Mesenchymal stem cell (in vitro differentiated cells and primary cell): Measurements from ENCODE around the gene GRIN2C.
A peak's percentile ranks its signal among the peaks of the same experiment; 100 is the strongest.

ENCODE experiments used
- DNase-seq: peaks from one replicate; pipeline ENCODE4 v3.0.0-alpha.2; 2013
- H2AFZ ChIP-seq: one replicate; pipeline ENCODE4 v1.6.1; 2013; ENCODE audit warnings: low read depth, mild to moderate bottlenecking, control low read depth, inconsistent platforms, low read length, moderate library complexity
- H2AK5ac ChIP-seq: 2 replicates; pipeline ENCODE4 v1.6.1; 2013; ENCODE audit warnings: low read length, moderate library complexity, mild to moderate bottlenecking, inconsistent platforms; ENCODE audit not compliant: severe bottlenecking
- H2BK120ac ChIP-seq: one replicate; pipeline ENCODE4 v1.6.1; 2013; ENCODE audit warnings: low read depth, mild to moderate bottlenecking, inconsistent platforms, low read length, moderate library complexity
- H2BK12ac ChIP-seq, 2 experiments: one replicate each; pipeline ENCODE4 v1.6.1; 2013; ENCODE audit warnings: inconsistent platforms in 2 of 2, low read length in 2 of 2, mild to moderate bottlenecking in 2 of 2, moderate library complexity in 2 of 2, control low read depth in 1 of 2
- H2BK15ac ChIP-seq: one replicate; pipeline ENCODE4 v1.6.1; 2013; ENCODE audit warnings: mild to moderate bottlenecking, low read depth, inconsistent platforms; ENCODE audit not compliant: poor library complexity, severe bottlenecking
- H2BK5ac ChIP-seq: 2 replicates; pipeline ENCODE4 v1.6.1; 2013; ENCODE audit warnings: low read depth, mild to moderate bottlenecking, low read length, control low read depth, inconsistent platforms; ENCODE audit not compliant: poor library complexity, severe bottlenecking
- H3K14ac ChIP-seq, 2 experiments: one replicate each; pipeline ENCODE4 v1.6.1; 2013; ENCODE audit warnings: inconsistent platforms in 2 of 2, low read length in 2 of 2, control low read depth in 1 of 2, mild to moderate bottlenecking in 1 of 2, moderate library complexity in 1 of 2
- H3K18ac ChIP-seq, 2 experiments: one replicate each; pipeline ENCODE4 v1.6.1; 2013; ENCODE audit warnings: inconsistent platforms in 2 of 2, low read length in 2 of 2, control low read depth in 1 of 2, low read depth in 1 of 2, mild to moderate bottlenecking in 1 of 2
- H3K23ac ChIP-seq, 2 experiments: one replicate each; pipeline ENCODE4 v1.6.1; 2013; ENCODE audit warnings: inconsistent platforms in 2 of 2, low read length in 2 of 2, mild to moderate bottlenecking in 2 of 2, moderate library complexity in 2 of 2, control low read depth in 1 of 2
- H3K27ac ChIP-seq: 2 replicates; pipeline ENCODE4 v1.5.1; 2013; ENCODE audit warnings: mild to moderate bottlenecking, moderate library complexity, low read length, control low read depth, inconsistent platforms; ENCODE audit not compliant: poor library complexity, severe bottlenecking
- H3K27me3 ChIP-seq, 2 experiments: 2 replicates each; pipeline versions ENCODE4 v1.6.1 to v1.7.0; 2013; ENCODE audit warnings: low read length in 2 of 2, mild to moderate bottlenecking in 2 of 2, moderate library complexity in 2 of 2, control low read depth in 1 of 2, inconsistent platforms in 1 of 2; ENCODE audit not compliant: control insufficient read depth in 1 of 2, insufficient read depth in 1 of 2
- H3K36me3 ChIP-seq, 2 experiments: 2 replicates each; pipeline versions ENCODE4 v1.6.1 to v1.7.0; 2013; ENCODE audit warnings: low read length in 2 of 2, control low read depth in 1 of 2, inconsistent platforms in 1 of 2, low read depth in 1 of 2, mild to moderate bottlenecking in 1 of 2; ENCODE audit not compliant: insufficient read depth in 2 of 2, control insufficient read depth in 1 of 2
- H3K4ac ChIP-seq, 2 experiments: one replicate each; pipeline ENCODE4 v1.6.1; 2013; ENCODE audit warnings: inconsistent platforms in 2 of 2, low read length in 2 of 2, mild to moderate bottlenecking in 2 of 2, moderate library complexity in 2 of 2, control low read depth in 1 of 2, low read depth in 1 of 2
- H3K4me1 ChIP-seq: 2 replicates; pipeline ENCODE4 v1.6.1; 2013; ENCODE audit warnings: low read depth, low read length, control low read depth; ENCODE audit not compliant: control insufficient read depth, insufficient read depth
- H3K4me2 ChIP-seq: 2 replicates; pipeline ENCODE4 v1.6.1; 2013; ENCODE audit warnings: low read length, mild to moderate bottlenecking, inconsistent platforms; ENCODE audit not compliant: poor library complexity, severe bottlenecking
- H3K4me3 ChIP-seq, 2 experiments: 2 replicates each; pipeline versions ENCODE4 v1.5.1 to v1.7.0; 2013; ENCODE audit warnings: low read length in 2 of 2, mild to moderate bottlenecking in 2 of 2, control low read depth in 1 of 2, low read depth in 1 of 2; ENCODE audit not compliant: insufficient read depth in 1 of 2
- H3K79me1 ChIP-seq: replicated peaks from 2 replicates; pipeline ENCODE4 v1.6.1; 2013; ENCODE audit warnings: mild to moderate bottlenecking, control low read depth, low read length, inconsistent platforms; ENCODE audit not compliant: poor library complexity, severe bottlenecking
- H3K9ac ChIP-seq: 2 replicates; pipeline ENCODE4 v1.7.0; 2013; ENCODE audit warnings: mild to moderate bottlenecking, low read length, moderate library complexity
- H3K9me3 ChIP-seq: 2 replicates; pipeline ENCODE4 v1.7.0; 2013; ENCODE audit warnings: mild to moderate bottlenecking, low read length; ENCODE audit not compliant: control insufficient read depth
- H4K8ac ChIP-seq: one replicate; pipeline ENCODE4 v1.6.1; 2013; ENCODE audit warnings: inconsistent platforms, mild to moderate bottlenecking, low read length, moderate library complexity
- H4K91ac ChIP-seq: one replicate; pipeline ENCODE4 v1.6.1; 2013; ENCODE audit warnings: mild to moderate bottlenecking, low read length, inconsistent platforms
- WGBS: methylation state at CpG from one replicate; pipeline ENCODE4 v1.1.7; 2013; ENCODE audit warnings: mixed read lengths; 5-methylcytosine and 5-hydroxymethylcytosine counted together

Gene GRIN2C

GRCh38 chr17:74798239-74798707 is 61.4 kb downstream of the GRIN2C start:
- peaks cover 29% of the 10 kb centered on the region for H3K4me1 ChIP-seq
- no peak overlapping the region for H2BK15ac ChIP-seq
- H3K9me3 ChIP-seq = no peaks in the 10 kb centered on the region
- no peak overlapping the region for H2BK120ac ChIP-seq
- H3K27me3 ChIP-seq = no peaks in the 10 kb centered on the region
- peak overlapping the region; percentile 35 for H4K91ac ChIP-seq
- WGBS = 11% methylated on average over 7 of the region's 8 CpGs
- no peak overlapping the region for H3K14ac ChIP-seq
- H2BK12ac ChIP-seq = no peak overlapping the region
- no peak overlapping the region for H3K4me3 ChIP-seq
- H2AFZ ChIP-seq = no peak overlapping the region
- peak; percentile 78 for DNase-seq
- no peak overlapping the region for H3K9ac ChIP-seq
- H3K18ac ChIP-seq = no peak overlapping the region
- H3K79me1 ChIP-seq = peaks cover 2% of the 10 kb centered on the region
- peaks cover 68 to 85% of the 10 kb centered on the region in 2 experiments for H3K36me3 ChIP-seq
- H2BK5ac ChIP-seq = no peak overlapping the region
- no peak overlapping the region for H3K4ac ChIP-seq
- H3K27ac ChIP-seq = peak overlapping the region; percentile 70
- H2AK5ac ChIP-seq = no peak overlapping the region
- peak overlapping the region; percentile 20 for H3K4me2 ChIP-seq
- no peak overlapping the region for H4K8ac ChIP-seq
- no peak overlapping the region for H3K23ac ChIP-seq

GRCh38 chr17:74797824-74798223 is 61.9 kb downstream of the GRIN2C start:
- Histone ChIP-seq H3K18ac (peak overlapping the region in 1 of 2 experiments; percentile 29), H3K4ac (peak overlapping the region in 1 of 2 experiments; percentile 56), H2AK5ac (peak overlapping the region; percentile 63), H3K27me3 (no peaks in the 10 kb centered on the region), H3K14ac (no peak overlapping the region), H3K4me2 (no peak overlapping the region), H2BK15ac (no peak overlapping the region), H4K91ac (no peak overlapping the region), H3K23ac (no peak overlapping the region), H3K79me1 (no peaks in the 10 kb centered on the region), H3K4me1 (peaks cover 27% of the 10 kb centered on the region), H2BK5ac (no peak overlapping the region), H3K27ac (peak overlapping the region; percentile 70), H3K36me3 (peaks cover 69 to 89% of the 10 kb centered on the region in 2 experiments), H2BK120ac (no peak overlapping the region), H3K9me3 (no peaks in the 10 kb centered on the region), H2AFZ (no peak overlapping the region), H3K4me3 (no peak overlapping the region), H4K8ac (no peak overlapping the region), H3K9ac (no peak overlapping the region), H2BK12ac (peak overlapping the region in 1 of 2 experiments; percentile 60)
- DNase-seq = peak; percentile 9
- 66% methylated on average over 4 of the region's 4 CpGs for WGBS

GRCh38 chr17:74796866-74797265 is 62.8 kb downstream of the GRIN2C start:
- H3K4ac ChIP-seq = no peak overlapping the region
- no peak overlapping the region for H3K4me3 ChIP-seq
- H3K9me3 ChIP-seq = no peaks in the 10 kb centered on the region
- H3K4me1 ChIP-seq = peaks cover 27% of the 10 kb centered on the region
- H2AK5ac ChIP-seq = no peak overlapping the region
- H3K27ac ChIP-seq = no peak overlapping the region
- H3K27me3 ChIP-seq = no peaks in the 10 kb centered on the region
- DNase-seq = no peak
- no peak overlapping the region for H3K4me2 ChIP-seq
- no peak overlapping the region for H2AFZ ChIP-seq
- H2BK12ac ChIP-seq = no peak overlapping the region
- no peaks in the 10 kb centered on the region for H3K79me1 ChIP-seq
- H4K91ac ChIP-seq = no peak overlapping the region
- no peak overlapping the region for H3K23ac ChIP-seq
- H2BK120ac ChIP-seq = no peak overlapping the region
- peaks cover 70 to 91% of the 10 kb centered on the region in 2 experiments for H3K36me3 ChIP-seq
- H3K9ac ChIP-seq = no peak overlapping the region
- H2BK5ac ChIP-seq = no peak overlapping the region
- no peak overlapping the region for H3K18ac ChIP-seq
- H3K14ac ChIP-seq = no peak overlapping the region
- WGBS = 96% methylated on average over 6 of the region's 6 CpGs
- peak overlapping the region; percentile 48 for H4K8ac ChIP-seq
- H2BK15ac ChIP-seq = no peak overlapping the region

- Histone ChIP-seq H3K36me3 (peaks cover 67 to 84% of the 10 kb centered on the region in 2 experiments), H3K4ac (no peak overlapping the region), H3K23ac (no peak overlapping the region), H3K14ac (no peak overlapping the region), H3K4me2 (no peak overlapping the region), H3K9ac (no peak overlapping the region), H2BK12ac (no peak overlapping the region), H3K79me1 (no peaks in the 10 kb centered on the region), H4K8ac (no peak overlapping the region), H3K4me3 (no peak overlapping the region), H3K27ac (no peak overlapping the region), H3K18ac (no peak overlapping the region), H2BK5ac (no peak overlapping the region), H3K4me1 (peaks cover 30% of the 10 kb centered on the region), H2AFZ (no peak overlapping the region), H4K91ac (no peak overlapping the region), H2BK120ac (no peak overlapping the region), H3K27me3 (no peaks in the 10 kb centered on the region), H2AK5ac (no peak overlapping the region), H2BK15ac (no peak overlapping the region), H3K9me3 (no peaks in the 10 kb centered on the region)
- no peak for DNase-seq
- WGBS = 88% methylated on average over 4 of the region's 4 CpGs
Measured at GRCh38 chr17:74796211-74796610, 63.5 kb downstream of the GRIN2C start.
